ENCODE data around the gene BLOC1S3.

Gene BLOC1S3

GRCh38 chr19:45146741-45147205 lies 31.8 kb upstream of the BLOC1S3 start:
- no peak for DNase-seq

- DNase-seq: no peak
These were observed 30.5 kb upstream of the BLOC1S3 start for GRCh38 chr19:45147835-45148676.

DNA sequence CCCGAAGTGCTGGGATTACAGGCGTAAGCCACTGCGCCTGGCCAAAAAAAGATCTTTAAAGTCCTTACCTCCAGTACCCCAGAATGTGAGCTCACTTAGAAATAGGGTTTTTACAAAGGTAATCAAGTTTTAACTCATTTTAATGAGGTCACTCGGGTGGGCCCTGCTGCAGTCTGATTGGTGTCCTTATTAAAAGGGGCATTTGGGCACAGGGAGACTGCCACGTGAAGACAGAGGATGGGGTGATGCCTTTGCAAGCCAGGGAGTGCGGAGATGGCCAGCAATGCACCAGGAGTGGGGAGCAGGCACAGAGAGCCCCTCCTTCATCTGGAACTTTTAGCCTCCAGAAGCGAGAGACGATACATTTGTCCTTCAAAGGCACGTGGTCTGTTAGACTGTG lies 29.5 kb upstream of the BLOC1S3 start:
- DNase-seq: no peak

DNA sequence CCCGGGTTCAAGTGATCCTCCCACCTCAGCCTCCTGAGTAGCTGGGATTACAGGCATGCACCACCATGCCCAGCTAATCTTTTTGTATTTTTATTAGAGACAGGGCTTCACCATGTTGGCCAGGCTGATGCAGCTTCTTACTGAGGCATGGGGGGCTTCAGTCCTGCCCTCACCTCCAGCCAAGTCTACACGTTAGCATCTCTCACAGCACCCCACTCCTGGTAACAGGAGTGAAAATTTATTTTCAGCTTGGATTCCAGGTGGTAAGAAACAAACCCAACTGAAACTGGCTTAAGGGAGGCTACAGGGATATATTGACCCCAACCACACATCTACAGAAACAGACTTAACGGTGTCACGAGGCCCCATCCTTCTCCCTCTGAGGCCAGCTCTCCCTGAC lies 28.4 kb upstream of the BLOC1S3 start:
- DNase-seq: no peak

DNA sequence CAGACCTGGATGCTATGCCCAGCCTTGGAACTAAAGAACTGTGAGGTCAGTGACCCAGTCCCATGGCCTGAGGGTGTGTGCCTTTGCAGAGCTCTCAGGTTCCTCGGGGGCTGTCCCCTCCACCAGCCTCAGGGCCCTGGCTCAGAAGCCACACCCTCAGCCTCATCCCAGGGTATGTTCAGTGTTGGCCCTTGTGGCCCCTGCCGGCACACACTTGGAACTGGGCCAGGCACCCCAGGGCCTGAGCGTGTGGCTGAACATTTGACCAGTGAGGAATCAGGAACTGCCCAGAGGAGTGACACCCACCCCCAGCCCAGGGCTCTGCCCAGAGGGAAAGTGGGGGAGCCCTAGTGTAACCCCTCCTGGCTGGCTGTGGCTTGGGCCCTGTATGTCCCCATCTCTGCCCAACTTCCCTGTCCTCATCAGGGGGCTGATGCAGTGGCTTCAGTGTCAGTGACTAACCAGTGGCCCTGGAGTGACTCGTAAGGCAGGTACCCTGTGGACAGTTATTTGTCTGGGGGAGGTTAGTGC lies 27.8 kb upstream of the BLOC1S3 start:
- peak; percentile 54 for DNase-seq

- DNase-seq: no peak
These were observed 27.3 kb upstream of the BLOC1S3 start for GRCh38 chr19:45151320-45151719.

GRCh38 chr19:45151821-45152503 lies 26.6 kb upstream of the BLOC1S3 start:
- DNase-seq: no peak

- DNase-seq: no peak
These were observed 25.9 kb upstream of the BLOC1S3 start for GRCh38 chr19:45152504-45153338.

DNA sequence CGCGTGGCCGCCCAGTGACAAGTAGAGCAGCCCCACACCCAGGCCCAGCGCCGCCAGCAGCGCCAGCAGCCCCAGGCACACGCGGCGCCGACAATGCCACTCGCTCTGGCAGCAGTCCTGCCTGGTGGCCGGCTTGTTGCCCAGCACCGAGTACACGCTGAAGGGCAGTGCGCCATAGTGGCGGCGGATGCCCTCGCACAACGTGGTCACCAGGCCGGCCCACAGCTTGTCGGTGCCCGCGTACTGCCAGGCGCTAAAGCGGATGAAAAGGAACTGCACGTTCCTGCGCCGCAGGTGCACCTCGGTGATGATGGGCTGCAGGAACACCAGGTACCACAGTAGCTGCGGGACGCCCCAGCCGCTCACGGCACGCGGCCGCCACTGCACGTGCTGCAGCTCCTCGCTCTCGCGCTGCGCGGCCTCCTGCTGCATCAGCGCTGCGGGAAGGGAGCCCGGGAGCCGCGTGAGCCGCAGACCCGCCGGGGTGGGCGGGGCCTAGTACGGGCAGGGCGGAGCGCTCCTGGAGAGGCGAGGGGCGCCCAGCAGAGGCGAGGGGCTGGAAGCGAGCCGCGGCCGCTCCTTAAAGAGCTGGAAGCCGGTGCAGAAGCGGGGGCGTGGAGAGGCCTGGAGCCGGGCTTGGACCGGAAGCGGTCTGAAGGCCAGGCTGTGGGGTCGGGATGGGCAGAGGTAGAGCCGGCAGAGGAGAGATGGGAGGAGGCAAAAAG lies 25.1 kb upstream of the BLOC1S3 start:
- DNase-seq: no peak

- DNase-seq: no peak
These were observed 24.3 kb upstream of the BLOC1S3 start for GRCh38 chr19:45154064-45154827.

- DNase-seq: no peak
These were observed 22.5 kb upstream of the BLOC1S3 start for GRCh38 chr19:45156011-45156630.

GRCh38 chr19:45156751-45157150 lies 21.8 kb upstream of the BLOC1S3 start:
- DNase-seq: peak; percentile 21

- DNase-seq: no peak
These were observed 19.9 kb upstream of the BLOC1S3 start for GRCh38 chr19:45158503-45159209.

DNA sequence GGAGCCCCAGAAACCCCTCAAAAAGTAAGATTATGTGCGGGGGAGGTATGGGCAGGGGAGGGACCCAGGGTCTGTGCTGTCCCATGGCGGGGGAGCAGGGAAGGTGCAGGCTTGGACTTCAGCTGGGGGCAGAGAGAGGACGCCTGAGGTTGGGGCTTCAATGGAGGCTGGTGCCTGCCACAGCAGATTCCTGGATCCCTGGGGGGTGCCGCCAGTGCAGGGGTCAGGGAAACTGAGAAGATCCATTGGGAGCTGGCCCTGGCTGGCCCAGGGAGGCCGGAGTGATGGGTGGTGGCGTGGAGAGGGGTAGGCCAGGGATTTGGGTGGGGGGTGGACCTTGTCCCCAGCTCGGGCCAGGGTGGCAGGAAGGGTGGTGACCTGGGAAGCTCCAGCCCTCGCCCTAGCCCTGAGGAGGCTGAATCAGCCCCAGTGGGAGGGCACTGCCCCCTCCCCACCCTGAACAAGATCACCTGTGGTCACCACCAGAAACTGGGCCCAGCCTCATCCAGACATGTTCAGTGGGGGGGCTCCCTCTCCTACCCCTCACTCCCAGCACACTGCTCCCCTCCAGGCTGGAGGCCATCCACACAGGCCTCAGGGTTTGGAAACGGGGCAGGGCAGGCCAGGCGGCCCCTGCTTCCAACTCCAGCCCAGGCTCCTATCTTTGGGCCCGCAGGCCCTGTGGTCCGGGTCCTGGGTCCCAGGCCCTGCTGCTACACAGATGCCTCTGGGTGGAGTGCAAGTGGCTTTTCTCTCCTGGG lies 19.2 kb upstream of the BLOC1S3 start:
- no peak for DNase-seq

GRCh38 chr19:45159971-45160324 lies 18.6 kb upstream of the BLOC1S3 start:
- DNase-seq: no peak

GRCh38 chr19:45160870-45161737 lies 17.5 kb upstream of the BLOC1S3 start, which contains the start of gene NKPD1:
TSS of gene NKPD1 (minus strand) at chr19:45160982. CDS start at chr19:45160150, 832 bp downstream.
- DNase-seq: no peak

DNA sequence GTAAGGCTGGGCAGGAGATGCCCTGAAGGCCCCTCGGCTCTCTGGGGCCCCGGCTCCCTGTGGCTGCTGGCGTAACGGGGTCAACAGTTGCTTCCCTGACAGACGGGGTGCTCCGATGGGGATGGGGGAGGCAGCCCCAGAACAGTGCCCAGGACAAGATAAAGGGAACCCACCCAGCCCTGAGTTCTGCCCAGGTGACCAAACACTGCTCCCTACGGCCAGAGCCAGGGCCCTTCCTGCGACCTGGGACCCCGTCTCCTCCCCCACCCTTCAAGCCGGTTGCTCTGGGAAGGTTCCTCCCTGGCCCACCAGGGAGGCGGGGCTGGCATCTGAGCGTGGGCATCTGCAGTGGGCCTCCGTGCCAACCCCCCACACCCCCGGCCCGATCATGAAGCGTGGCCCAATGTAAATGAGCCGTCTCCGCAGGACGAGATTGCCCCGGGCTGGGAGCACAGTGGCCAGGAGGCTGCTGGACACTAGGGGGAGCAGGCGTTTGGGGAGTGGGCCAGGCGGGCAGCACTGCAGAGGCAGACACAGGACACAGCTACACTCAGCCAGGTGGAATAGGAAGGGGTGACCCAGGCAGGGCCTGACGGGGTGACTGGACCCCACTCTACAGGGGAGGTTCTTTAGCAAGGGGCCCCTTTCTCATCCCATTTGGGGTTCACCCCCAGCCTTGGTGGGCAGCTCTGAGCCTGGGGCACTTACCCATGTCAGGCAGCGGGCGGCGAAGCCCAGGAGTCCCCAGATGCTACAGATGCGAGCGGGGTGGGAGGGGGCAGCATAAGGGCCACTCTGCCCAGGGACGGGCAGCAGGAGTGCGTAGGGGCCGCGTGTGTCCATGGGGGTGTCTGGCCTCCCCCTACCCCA lies 16.6 kb upstream of the BLOC1S3 start:
- DNase-seq: peak; percentile 44
